GM23338 (cell line): ENCODE results near the gene LIPJ. TPM values are rescaled to one million over a fixed set of nuclear protein-coding genes. Genes with fewer than 3 reads are reported as not detected.

Experiments used
- CTCF ChIP-seq, 2 experiments: fragments of 200-600 bp in 1 of 2; sonication (generic) in 1 of 2; conservative IDR thresholded peaks; 2 replicates each; pipeline versions ENCODE4 v1.5.1 to v1.6.1; 2016 to 2017; ENCODE audit warnings: antibody characterized with exemption in 2 of 2, low read depth in 2 of 2, mild to moderate bottlenecking in 2 of 2, moderate library complexity in 1 of 2
- EZH2 ChIP-seq: fragments of 200-600 bp; sonication (generic); IDR thresholded peaks from one replicate; pipeline ENCODE4 v1.8.0; 2017; ENCODE audit warnings: antibody characterized with exemption, mild to moderate bottlenecking, low read depth; ENCODE audit not compliant: unreplicated experiment
- EZH2phosphoT487 ChIP-seq: fragments of 200-600 bp; sonication (generic); IDR thresholded peaks from one replicate; pipeline ENCODE4 v1.8.1; 2018; ENCODE audit warnings: antibody characterized with exemption; ENCODE audit not compliant: unreplicated experiment
- NANOG ChIP-seq: IDR thresholded peaks from 2 replicates; pipeline ENCODE4 v1.6.1; 2016; ENCODE audit warnings: antibody characterized with exemption, borderline replicate concordance
- POLR2AphosphoS5 ChIP-seq: IDR thresholded peaks from 2 replicates; pipeline ENCODE4 v1.6.1; 2016; ENCODE audit warnings: antibody characterized with exemption, low read depth
- STAT1 ChIP-seq: IDR thresholded peaks from one replicate; pipeline ENCODE4 v1.6.1; 2016; ENCODE audit warnings: antibody characterized with exemption; ENCODE audit not compliant: unreplicated experiment
- ZNF114 ChIP-seq: fragments of 250-450 bp; sonication (Bioruptor Pico); IDR thresholded peaks from 2 replicates; pipeline ENCODE4 v1.5.0; 2020; ENCODE audit warnings: mild to moderate bottlenecking, moderate library complexity
- ZNF462 ChIP-seq: fragments of 250-450 bp; sonication (Bioruptor Pico); IDR thresholded peaks from 2 replicates; pipeline ENCODE4 v1.5.0; 2020; ENCODE audit warnings: mild to moderate bottlenecking, moderate library complexity
- polyA plus RNA-seq: library from polyadenylated mRNA; unstranded; fragments of >200 nt; fragmentation: Nextera tagmentation; extraction: Ambion mirVana; gene quantifications from 2 replicates; pipeline ENCODE4 v1.2.1, GENCODE V29; 2016
- total RNA-seq: library from RNA; depleted of rRNA; stranded (reverse); fragments of >200 nt; shearing (Covaris generic); gene quantifications from 2 replicates; pipeline ENCODE4 v1.2.3, GENCODE V29; 2014
- TF ChIP-seq, protein P1 (sequence below): IDR thresholded peaks from 2 replicates; pipeline ENCODE4 v1.6.1; 2016; ENCODE audit warnings: antibody characterized with exemption
- TF ChIP-seq, protein P2 (sequence below): IDR thresholded peaks from one replicate; pipeline ENCODE4 v1.6.1; 2018; ENCODE audit warnings: antibody characterized with exemption; ENCODE audit not compliant: unreplicated experiment

The LIPJ gene
- total and polyA plus RNA-seq, 2 experiments from 2014 or later: 0.14 TPM; not detected in 1

GRCh38 chr10:88608052-88608732 lies 21.6 kb downstream of the LIPJ start (continued):
- TF ChIP-seq ZNF462 (CRISPR knock-in tag) (no peak), STAT1 (no peak), POLR2AphosphoS5 (no peak), NANOG (no peak), CTCF (conservative IDR thresholded peaks at IDR 0.05; ENCODE audit: low read depth in 2 of 2) (no peak), EZH2phosphoT487 (no peak), EZH2 (no peak), ZNF114 (no peak)
- TF ChIP-seq, protein P1, sequence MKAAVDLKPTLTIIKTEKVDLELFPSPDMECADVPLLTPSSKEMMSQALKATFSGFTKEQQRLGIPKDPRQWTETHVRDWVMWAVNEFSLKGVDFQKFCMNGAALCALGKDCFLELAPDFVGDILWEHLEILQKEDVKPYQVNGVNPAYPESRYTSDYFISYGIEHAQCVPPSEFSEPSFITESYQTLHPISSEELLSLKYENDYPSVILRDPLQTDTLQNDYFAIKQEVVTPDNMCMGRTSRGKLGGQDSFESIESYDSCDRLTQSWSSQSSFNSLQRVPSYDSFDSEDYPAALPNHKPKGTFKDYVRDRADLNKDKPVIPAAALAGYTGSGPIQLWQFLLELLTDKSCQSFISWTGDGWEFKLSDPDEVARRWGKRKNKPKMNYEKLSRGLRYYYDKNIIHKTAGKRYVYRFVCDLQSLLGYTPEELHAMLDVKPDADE: no peak
- TF ChIP-seq, protein P2, sequence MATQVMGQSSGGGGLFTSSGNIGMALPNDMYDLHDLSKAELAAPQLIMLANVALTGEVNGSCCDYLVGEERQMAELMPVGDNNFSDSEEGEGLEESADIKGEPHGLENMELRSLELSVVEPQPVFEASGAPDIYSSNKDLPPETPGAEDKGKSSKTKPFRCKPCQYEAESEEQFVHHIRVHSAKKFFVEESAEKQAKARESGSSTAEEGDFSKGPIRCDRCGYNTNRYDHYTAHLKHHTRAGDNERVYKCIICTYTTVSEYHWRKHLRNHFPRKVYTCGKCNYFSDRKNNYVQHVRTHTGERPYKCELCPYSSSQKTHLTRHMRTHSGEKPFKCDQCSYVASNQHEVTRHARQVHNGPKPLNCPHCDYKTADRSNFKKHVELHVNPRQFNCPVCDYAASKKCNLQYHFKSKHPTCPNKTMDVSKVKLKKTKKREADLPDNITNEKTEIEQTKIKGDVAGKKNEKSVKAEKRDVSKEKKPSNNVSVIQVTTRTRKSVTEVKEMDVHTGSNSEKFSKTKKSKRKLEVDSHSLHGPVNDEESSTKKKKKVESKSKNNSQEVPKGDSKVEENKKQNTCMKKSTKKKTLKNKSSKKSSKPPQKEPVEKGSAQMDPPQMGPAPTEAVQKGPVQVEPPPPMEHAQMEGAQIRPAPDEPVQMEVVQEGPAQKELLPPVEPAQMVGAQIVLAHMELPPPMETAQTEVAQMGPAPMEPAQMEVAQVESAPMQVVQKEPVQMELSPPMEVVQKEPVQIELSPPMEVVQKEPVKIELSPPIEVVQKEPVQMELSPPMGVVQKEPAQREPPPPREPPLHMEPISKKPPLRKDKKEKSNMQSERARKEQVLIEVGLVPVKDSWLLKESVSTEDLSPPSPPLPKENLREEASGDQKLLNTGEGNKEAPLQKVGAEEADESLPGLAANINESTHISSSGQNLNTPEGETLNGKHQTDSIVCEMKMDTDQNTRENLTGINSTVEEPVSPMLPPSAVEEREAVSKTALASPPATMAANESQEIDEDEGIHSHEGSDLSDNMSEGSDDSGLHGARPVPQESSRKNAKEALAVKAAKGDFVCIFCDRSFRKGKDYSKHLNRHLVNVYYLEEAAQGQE: no peak
